Thoracic aorta (tissue), 2 donors: ENCODE measurements around the gene CLSTN2. TPM values are rescaled to one million over a fixed set of nuclear protein-coding genes. Genes with fewer than 3 reads are reported as not detected.

Experiments
- ATAC-seq: fragments of 150-250 bp; one replicate; pipeline ENCODE4 v1.8.0; 2017; ENCODE audit warnings: low read depth; ENCODE audit not compliant: insufficient number of reproducible peaks, low FRiP score
- DNase-seq: peaks from one replicate; pipeline ENCODE4 v3.0.0-alpha.2; 2020; ENCODE audit warnings: low spot score
- H3K27ac ChIP-seq, 2 donors: fragments of 200-600 bp; sonication (generic); 1 replicate in 1 of 2; 2 replicates in 1 of 2; pipeline ENCODE4 v1.5.1; 2016; ENCODE audit warnings: mild to moderate bottlenecking in 2 of 2, moderate library complexity in 2 of 2
- H3K27me3 ChIP-seq: fragments of 200-600 bp; sonication (generic); replicated peaks from 2 replicates; pipeline ENCODE4 v1.6.0; 2016; ENCODE audit warnings: mild to moderate bottlenecking; ENCODE audit not compliant: insufficient read depth
- H3K36me3 ChIP-seq: fragments of 200-600 bp; sonication (generic); one replicate; pipeline ENCODE4 v1.5.1; 2016
- H3K4me1 ChIP-seq, 2 donors: fragments of 200-600 bp; sonication (generic); 1 replicate in 1 of 2; 2 replicates in 1 of 2; pipeline versions ENCODE4 v1.5.1 to v1.6.0; 2016; ENCODE audit warnings: low read depth in 2 of 2, mild to moderate bottlenecking in 1 of 2; ENCODE audit not compliant: control insufficient read depth in 1 of 2
- H3K4me3 ChIP-seq: fragments of 200-600 bp; sonication (generic); 2 replicates; pipeline ENCODE4 v1.5.1; 2016; ENCODE audit warnings: mild to moderate bottlenecking
- H3K9me3 ChIP-seq: fragments of 200-600 bp; sonication (generic); 2 replicates; pipeline ENCODE4 v1.5.1; 2016
- total RNA-seq, 2 donors: library from RNA; depleted of rRNA; stranded (reverse); fragments of >200 nt; gene quantifications; one replicate each; pipeline versions ENCODE4 v1.1.0 to v1.2.3, GENCODE V29; 2016
- TF ChIP-seq, protein P1 (sequence below): fragments of 200-600 bp; sonication (generic); IDR thresholded peaks from one replicate; pipeline ENCODE4 v1.5.1; 2019; ENCODE audit warnings: antibody characterized with exemption

Gene CLSTN2
- total RNA-seq, 2 donors from 2014 or later: 7.6 to 15.7 TPM

- ATAC-seq (no peak), DNase-seq (no peak)
- Histone ChIP-seq H3K9me3 (peaks cover 2% of the 10 kb centered on the region), H3K4me1 (peaks cover 10 to 47% of the 10 kb centered on the region in 2 donors), H3K27me3 (no peaks in the 10 kb centered on the region), H3K27ac (no peak overlapping the region), H3K36me3 (no peaks in the 10 kb centered on the region), H3K4me3 (no peak overlapping the region)
- TF ChIP-seq, protein P1, sequence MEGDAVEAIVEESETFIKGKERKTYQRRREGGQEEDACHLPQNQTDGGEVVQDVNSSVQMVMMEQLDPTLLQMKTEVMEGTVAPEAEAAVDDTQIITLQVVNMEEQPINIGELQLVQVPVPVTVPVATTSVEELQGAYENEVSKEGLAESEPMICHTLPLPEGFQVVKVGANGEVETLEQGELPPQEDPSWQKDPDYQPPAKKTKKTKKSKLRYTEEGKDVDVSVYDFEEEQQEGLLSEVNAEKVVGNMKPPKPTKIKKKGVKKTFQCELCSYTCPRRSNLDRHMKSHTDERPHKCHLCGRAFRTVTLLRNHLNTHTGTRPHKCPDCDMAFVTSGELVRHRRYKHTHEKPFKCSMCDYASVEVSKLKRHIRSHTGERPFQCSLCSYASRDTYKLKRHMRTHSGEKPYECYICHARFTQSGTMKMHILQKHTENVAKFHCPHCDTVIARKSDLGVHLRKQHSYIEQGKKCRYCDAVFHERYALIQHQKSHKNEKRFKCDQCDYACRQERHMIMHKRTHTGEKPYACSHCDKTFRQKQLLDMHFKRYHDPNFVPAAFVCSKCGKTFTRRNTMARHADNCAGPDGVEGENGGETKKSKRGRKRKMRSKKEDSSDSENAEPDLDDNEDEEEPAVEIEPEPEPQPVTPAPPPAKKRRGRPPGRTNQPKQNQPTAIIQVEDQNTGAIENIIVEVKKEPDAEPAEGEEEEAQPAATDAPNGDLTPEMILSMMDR: no peak
Measured at GRCh38 chr3:140188285-140188684, 253.3 kb downstream of the CLSTN2 start.

DNA sequence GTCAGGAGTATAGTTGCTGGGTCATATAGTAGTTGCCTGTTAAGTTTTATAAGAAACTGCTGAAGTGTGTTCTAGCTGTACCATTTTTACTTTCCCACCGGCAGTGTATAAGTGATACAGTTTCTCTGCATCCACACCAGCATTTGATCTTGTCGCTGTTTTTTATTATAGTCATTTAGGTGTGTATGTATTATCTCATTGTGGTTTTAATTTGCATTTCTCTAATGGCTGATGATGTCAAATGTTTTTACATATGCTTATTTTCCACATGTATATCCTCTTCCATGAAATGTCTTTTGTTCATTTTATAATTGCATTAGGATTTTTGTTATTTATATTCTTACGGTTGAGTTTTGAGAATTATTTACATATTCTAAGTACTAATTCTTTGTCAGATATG, 254.3 kb downstream of the CLSTN2 start:
- Histone ChIP-seq H3K36me3 (no peaks in the 10 kb centered on the region), H3K27ac (no peak overlapping the region), H3K4me1 (peaks cover 10 to 39% of the 10 kb centered on the region in 2 donors), H3K9me3 (peaks cover 6% of the 10 kb centered on the region), H3K4me3 (no peak overlapping the region), H3K27me3 (no peaks in the 10 kb centered on the region)
- ATAC-seq (no peak), DNase-seq (no peak)
- TF ChIP-seq, protein P1: no peak

GRCh38 chr3:140189976-140190375, 255.0 kb downstream of the CLSTN2 start:
- DNase-seq: no peak
- Histone ChIP-seq H3K4me1 (peaks cover 10 to 32% of the 10 kb centered on the region in 2 donors), H3K9me3 (peaks cover 6% of the 10 kb centered on the region), H3K27me3 (no peaks in the 10 kb centered on the region), H3K27ac (no peak overlapping the region), H3K36me3 (no peaks in the 10 kb centered on the region), H3K4me3 (no peak overlapping the region)
- no peak for ATAC-seq
- TF ChIP-seq, protein P1: no peak

GRCh38 chr3:140196970-140197369, 262.0 kb downstream of the CLSTN2 start:
- TF ChIP-seq, protein P1: no peak
- Histone ChIP-seq H3K4me1 (no peaks in the 10 kb centered on the region), H3K9me3 (peaks cover 6% of the 10 kb centered on the region), H3K27me3 (no peaks in the 10 kb centered on the region), H3K36me3 (no peaks in the 10 kb centered on the region), H3K27ac (no peak overlapping the region), H3K4me3 (no peak overlapping the region)
- DNase-seq (no peak), ATAC-seq (no peak)

DNA sequence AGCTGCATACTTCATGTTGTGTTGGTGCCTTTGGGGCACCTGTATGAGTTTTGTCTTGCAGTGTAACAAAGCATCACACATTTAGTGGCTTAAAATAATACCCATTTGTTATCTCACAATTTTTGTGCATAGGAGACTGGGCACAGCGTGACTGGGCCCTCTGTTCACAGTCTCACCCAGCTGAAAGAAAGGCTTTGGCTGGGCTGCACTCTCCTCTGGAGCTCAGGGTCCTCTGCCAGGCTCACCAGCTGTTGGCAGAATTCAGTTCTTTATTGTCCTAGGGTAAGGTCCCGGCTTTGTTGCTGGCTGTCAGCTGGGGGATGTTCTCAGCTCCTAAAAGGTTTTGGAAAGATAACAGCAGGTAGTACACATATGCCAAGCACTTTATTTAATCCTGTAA, 263.3 kb downstream of the CLSTN2 start:
- Histone ChIP-seq H3K27ac (no peak overlapping the region), H3K4me1 (no peaks in the 10 kb centered on the region), H3K36me3 (no peaks in the 10 kb centered on the region), H3K27me3 (no peaks in the 10 kb centered on the region), H3K9me3 (peaks cover 5% of the 10 kb centered on the region), H3K4me3 (no peak overlapping the region)
- ATAC-seq (no peak), DNase-seq (no peak)
- TF ChIP-seq, protein P1: no peak
